ENCODE measurements around the gene OR6J1.
A peak's percentile ranks its signal among the peaks of the same experiment; 100 is the strongest.
"Not testable (repeated sequence)": the region's sequence is repeated elsewhere in the genome, so short reads cannot be mapped to it uniquely, and the experiment has no call there.

OR6J1 gene

DNA sequence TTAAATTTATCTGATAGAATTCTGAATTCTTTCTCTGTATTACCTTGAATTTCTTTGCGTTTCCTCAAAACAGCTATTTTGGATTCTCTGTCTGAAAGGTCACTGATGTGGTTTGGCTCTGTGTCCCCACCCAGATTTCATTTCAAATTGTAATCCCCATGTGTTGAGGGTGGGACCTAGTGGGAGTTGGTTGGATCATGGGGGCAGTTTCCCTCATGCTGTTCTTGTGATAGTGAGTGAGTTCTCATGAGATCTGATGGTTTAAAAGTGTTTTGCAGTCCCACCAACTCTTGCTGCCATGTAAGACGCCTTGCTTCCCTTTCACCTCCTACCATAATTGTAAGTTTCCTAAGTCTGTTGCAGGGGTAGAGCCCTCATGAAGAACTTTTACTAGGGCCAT, 34.1 kb upstream of the OR6J1 start:
- H3K27ac ChIP-seq (ENCODE audit: low read length), result no peak overlapping the region
- TF ChIP-seq, protein P1, sequence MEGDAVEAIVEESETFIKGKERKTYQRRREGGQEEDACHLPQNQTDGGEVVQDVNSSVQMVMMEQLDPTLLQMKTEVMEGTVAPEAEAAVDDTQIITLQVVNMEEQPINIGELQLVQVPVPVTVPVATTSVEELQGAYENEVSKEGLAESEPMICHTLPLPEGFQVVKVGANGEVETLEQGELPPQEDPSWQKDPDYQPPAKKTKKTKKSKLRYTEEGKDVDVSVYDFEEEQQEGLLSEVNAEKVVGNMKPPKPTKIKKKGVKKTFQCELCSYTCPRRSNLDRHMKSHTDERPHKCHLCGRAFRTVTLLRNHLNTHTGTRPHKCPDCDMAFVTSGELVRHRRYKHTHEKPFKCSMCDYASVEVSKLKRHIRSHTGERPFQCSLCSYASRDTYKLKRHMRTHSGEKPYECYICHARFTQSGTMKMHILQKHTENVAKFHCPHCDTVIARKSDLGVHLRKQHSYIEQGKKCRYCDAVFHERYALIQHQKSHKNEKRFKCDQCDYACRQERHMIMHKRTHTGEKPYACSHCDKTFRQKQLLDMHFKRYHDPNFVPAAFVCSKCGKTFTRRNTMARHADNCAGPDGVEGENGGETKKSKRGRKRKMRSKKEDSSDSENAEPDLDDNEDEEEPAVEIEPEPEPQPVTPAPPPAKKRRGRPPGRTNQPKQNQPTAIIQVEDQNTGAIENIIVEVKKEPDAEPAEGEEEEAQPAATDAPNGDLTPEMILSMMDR (IDR thresholded peaks at IDR 0.05; ENCODE audit: borderline replicate concordance, extremely low read depth, low read length, poor library complexity, severe bottlenecking), result no peak
- no peak for TF ChIP-seq EZH2 (IDR thresholded peaks at IDR 0.05; ENCODE audit: borderline replicate concordance, low read depth, low read length, severe bottlenecking)

GRCh38 chr14:22677551-22677950, 33.4 kb upstream of the OR6J1 start:
- H3K9me3 ChIP-seq (ENCODE audit: insufficient read depth, low read length, severe bottlenecking); H3K4me2 ChIP-seq (ENCODE audit: insufficient read depth, low read length); H4K20me1 ChIP-seq (ENCODE audit: insufficient read depth, low read length); ATAC-seq (ENCODE audit: insufficient read depth, low read depth); H3K27me3 ChIP-seq (ENCODE audit: insufficient read depth, low read length, poor library complexity); H2AFZ ChIP-seq (ENCODE audit: low read depth, low read length); H3K79me2 ChIP-seq (ENCODE audit: insufficient read depth, low read length); H3K36me3 ChIP-seq (ENCODE audit: insufficient read depth, low read length); H3K9ac ChIP-seq (ENCODE audit: low read depth, low read length); H3K27ac ChIP-seq (ENCODE audit: low read length); H3K4me1 ChIP-seq (ENCODE audit: insufficient read depth, low read length); H3K4me3 ChIP-seq (ENCODE audit: low read depth in 1 of 2, low read length in 2 of 2): not testable (repeated sequence)
- peak; percentile 9 for DNase-seq

More for the DNA sequence above, 34.1 kb upstream of the OR6J1 start:
- no peaks in the 10 kb centered on the region for H3K27me3 ChIP-seq (ENCODE audit: insufficient read depth, low read length, poor library complexity)
- no peaks in the 10 kb centered on the region for H4K20me1 ChIP-seq (ENCODE audit: insufficient read depth, low read length)
- no peak overlapping the region for H3K9ac ChIP-seq (ENCODE audit: low read depth, low read length)
- H3K9me3 ChIP-seq (ENCODE audit: insufficient read depth, low read length, severe bottlenecking), result no peaks in the 10 kb centered on the region
- no peak overlapping the region for H3K4me2 ChIP-seq (ENCODE audit: insufficient read depth, low read length)
- no peak overlapping the region for H3K4me3 ChIP-seq (ENCODE audit: low read depth in 1 of 2, low read length in 2 of 2)
- DNase-seq, result no peak
- no peak for ATAC-seq (ENCODE audit: insufficient read depth, low read depth)
- no peaks in the 10 kb centered on the region for H3K4me1 ChIP-seq (ENCODE audit: insufficient read depth, low read length)
- no peaks in the 10 kb centered on the region for H3K79me2 ChIP-seq (ENCODE audit: insufficient read depth, low read length)
- H2AFZ ChIP-seq (ENCODE audit: low read depth, low read length), result no peak overlapping the region
- H3K36me3 ChIP-seq (ENCODE audit: insufficient read depth, low read length), result no peaks in the 10 kb centered on the region

DNA sequence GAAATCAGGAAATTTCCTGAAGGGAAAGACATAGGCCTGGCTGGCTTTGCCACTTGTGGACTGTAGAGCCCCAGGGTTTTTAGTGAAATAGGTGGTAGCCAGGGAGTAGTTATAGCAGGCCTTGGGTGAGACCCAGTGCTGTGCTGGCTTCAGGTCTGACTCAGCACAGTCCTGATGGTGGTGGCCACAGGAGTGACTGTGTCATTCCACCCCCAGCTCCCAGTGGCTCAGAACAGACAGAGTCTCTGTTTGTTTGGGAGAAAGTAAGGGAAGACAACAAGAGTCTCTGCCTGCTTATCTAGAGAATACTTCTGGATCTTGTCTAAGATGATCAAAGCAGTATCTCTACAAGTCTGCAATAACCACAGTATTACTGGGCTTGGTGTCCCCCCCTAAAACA, 27.5 kb upstream of the OR6J1 start:
- no peaks in the 10 kb centered on the region for H3K9me3 ChIP-seq (ENCODE audit: insufficient read depth, low read length, severe bottlenecking)
- no peaks in the 10 kb centered on the region for H3K36me3 ChIP-seq (ENCODE audit: insufficient read depth, low read length)
- H3K4me3 ChIP-seq (ENCODE audit: low read depth in 1 of 2, low read length in 2 of 2), result no peak overlapping the region
- no peak for DNase-seq
- no peaks in the 10 kb centered on the region for H3K4me1 ChIP-seq (ENCODE audit: insufficient read depth, low read length)
- H3K4me2 ChIP-seq (ENCODE audit: insufficient read depth, low read length), result no peak overlapping the region
- no peaks in the 10 kb centered on the region; the same call in 1 of the 2 replicates for H4K20me1 ChIP-seq (ENCODE audit: insufficient read depth, low read length)
- TF ChIP-seq EZH2 (IDR thresholded peaks at IDR 0.05; ENCODE audit: borderline replicate concordance, low read depth, low read length, severe bottlenecking), result no peak
- TF ChIP-seq, protein P1 (IDR thresholded peaks at IDR 0.05; ENCODE audit: borderline replicate concordance, extremely low read depth, low read length, poor library complexity, severe bottlenecking), result no peak
- H3K79me2 ChIP-seq (ENCODE audit: insufficient read depth, low read length), result no peaks in the 10 kb centered on the region
- no peak for ATAC-seq (ENCODE audit: insufficient read depth, low read depth)
- H2AFZ ChIP-seq (ENCODE audit: low read depth, low read length), result no peak overlapping the region
- no peak overlapping the region for H3K9ac ChIP-seq (ENCODE audit: low read depth, low read length)
- no peak overlapping the region for H3K27ac ChIP-seq (ENCODE audit: low read length)
- peaks cover 9% of the 10 kb centered on the region for H3K27me3 ChIP-seq (ENCODE audit: insufficient read depth, low read length, poor library complexity)

DNA sequence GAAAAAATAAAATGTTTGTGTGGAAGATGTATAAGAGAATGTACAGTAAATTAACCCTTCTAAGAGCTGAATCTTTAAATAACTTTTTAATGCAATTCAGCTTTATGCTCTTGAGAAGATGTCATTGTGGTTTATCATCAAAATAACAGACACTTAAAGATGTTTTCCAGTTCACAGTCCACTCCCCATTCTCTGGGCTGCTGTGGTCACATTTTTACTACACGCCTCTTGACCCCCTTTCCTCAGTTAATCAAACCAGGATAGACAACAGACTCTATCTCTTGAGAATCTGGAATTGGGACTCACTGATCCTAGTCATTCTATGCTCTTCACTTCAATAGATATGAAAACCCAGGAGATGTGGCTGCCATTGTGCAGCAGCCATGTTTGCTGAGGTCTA, 24.7 kb upstream of the OR6J1 start:
- Histone ChIP-seq H3K27ac (ENCODE audit: low read length) (no peak overlapping the region), H3K79me2 (ENCODE audit: insufficient read depth, low read length) (no peaks in the 10 kb centered on the region), H2AFZ (ENCODE audit: low read depth, low read length) (no peak overlapping the region), H3K4me1 (ENCODE audit: insufficient read depth, low read length) (no peaks in the 10 kb centered on the region), H4K20me1 (ENCODE audit: insufficient read depth, low read length) (no peaks in the 10 kb centered on the region; the same call in 1 of the 2 replicates), H3K4me2 (ENCODE audit: insufficient read depth, low read length) (no peak overlapping the region), H3K36me3 (ENCODE audit: insufficient read depth, low read length) (no peaks in the 10 kb centered on the region), H3K9me3 (ENCODE audit: insufficient read depth, low read length, severe bottlenecking) (no peaks in the 10 kb centered on the region), H3K27me3 (ENCODE audit: insufficient read depth, low read length, poor library complexity) (peaks cover 9% of the 10 kb centered on the region), H3K4me3 (ENCODE audit: low read depth in 1 of 2, low read length in 2 of 2) (no peak overlapping the region), H3K9ac (ENCODE audit: low read depth, low read length) (no peak overlapping the region)
- ATAC-seq (ENCODE audit: insufficient read depth, low read depth) (no peak), DNase-seq (no peak)
- no peak for TF ChIP-seq EZH2 (IDR thresholded peaks at IDR 0.05; ENCODE audit: borderline replicate concordance, low read depth, low read length, severe bottlenecking)
- TF ChIP-seq, protein P1 (IDR thresholded peaks at IDR 0.05; ENCODE audit: borderline replicate concordance, extremely low read depth, low read length, poor library complexity, severe bottlenecking), result no peak

All from DND-41 (cell line).